HuH-7 (cell line): ENCODE measurements around the gene GABRB3.
"Not testable (repeated sequence)": the region's sequence is repeated elsewhere in the genome, so short reads cannot be mapped to it uniquely, and the experiment has no call there.

Experiments
- DNase-seq: peaks from one replicate; pipeline ENCODE4 v3.0.0; 2011; ENCODE audit warnings: low spot score

The GABRB3 gene

DNA sequence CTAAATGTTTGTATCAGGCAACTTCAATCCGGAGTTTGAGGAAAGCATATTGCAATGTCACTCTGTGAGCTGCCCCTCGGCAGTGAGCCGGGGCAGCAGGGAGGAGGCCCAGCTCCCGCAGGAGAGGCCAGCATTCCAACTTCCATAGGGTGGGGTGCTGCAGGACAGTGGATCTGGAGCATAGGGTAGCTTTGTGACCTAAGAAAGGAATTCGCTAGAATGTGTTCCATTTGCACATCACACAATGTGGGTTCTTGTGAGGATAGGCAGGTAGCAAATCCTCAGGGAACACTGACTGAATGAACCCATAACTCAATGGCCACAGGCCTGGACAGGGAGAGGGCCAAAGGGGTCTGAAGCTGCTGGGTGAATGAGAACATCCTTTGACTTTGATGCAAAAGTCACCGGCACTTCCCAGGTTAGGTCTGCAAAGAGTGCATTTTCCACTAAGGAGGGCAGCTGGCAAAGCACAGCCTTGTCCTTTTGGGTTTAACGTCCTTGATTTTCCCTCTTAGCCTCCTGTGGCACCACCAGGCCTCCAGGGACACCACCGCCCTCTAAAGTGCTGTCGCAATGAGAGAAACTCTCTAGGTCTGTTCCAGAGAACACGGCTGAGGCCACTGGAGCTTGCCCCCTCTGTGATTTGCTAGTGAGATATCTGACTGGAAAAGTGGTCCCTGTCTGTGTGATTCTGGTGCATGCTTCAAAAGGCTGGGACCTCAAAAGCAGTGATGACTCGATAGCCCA, 36.2 kb downstream of the GABRB3 start:
- no peak for DNase-seq

DNA sequence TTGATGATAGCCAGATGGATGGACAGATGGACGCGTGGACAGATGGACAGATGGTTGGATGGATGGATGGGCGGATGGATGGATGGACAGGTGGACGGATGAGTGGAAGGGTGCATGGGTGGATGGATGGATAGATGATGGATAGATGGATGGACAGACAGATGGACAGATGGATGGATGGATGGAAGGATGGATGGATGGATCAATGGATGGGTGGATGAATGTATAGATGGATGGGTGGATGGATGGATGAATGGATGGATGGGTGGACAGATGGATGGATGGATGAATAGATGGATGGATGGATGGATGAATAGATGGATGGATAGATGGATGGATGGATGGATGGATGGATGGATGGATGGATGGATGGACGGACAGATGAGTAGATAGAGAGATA, 40.9 kb downstream of the GABRB3 start:
- DNase-seq = no peak

DNA sequence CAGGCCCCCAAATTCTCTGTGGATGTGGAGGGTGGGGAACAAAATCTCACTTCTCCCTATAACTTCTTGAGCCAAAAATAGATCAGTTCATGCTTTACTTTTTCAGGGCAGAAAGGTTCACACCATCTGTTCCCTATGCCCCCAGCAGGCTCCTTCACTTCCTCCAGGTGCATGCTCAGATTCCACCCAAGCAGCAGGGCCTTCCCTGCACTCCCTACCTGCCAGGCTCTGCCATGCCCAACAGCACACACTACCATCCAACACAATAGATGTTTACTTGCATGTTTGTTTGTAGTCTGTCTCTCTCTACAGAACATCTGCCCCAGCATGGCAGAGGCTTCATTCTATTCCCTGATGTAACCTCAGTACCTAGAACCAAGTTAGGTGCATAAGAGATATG, 43.3 kb downstream of the GABRB3 start:
- DNase-seq = no peak

DNA sequence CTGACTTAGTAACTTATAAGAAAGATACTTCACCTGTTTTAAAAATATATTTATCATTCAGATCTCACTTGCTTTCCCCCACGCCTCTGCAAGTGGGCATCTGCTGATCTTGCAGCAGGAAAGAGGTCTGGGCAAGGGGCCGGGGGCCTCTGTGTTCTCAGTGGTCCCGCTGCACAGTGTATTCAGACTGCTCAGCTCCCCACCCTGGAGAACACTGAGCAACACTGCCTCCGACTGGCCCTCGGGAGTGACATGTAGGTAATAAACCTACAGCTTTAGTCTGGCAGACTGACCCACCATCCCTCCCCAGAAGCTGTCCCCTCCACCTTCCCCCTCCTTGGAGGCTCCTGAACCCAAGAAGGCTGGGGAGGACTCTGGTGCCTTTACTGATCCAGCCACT, 43.8 kb downstream of the GABRB3 start:
- no peak for DNase-seq

DNA sequence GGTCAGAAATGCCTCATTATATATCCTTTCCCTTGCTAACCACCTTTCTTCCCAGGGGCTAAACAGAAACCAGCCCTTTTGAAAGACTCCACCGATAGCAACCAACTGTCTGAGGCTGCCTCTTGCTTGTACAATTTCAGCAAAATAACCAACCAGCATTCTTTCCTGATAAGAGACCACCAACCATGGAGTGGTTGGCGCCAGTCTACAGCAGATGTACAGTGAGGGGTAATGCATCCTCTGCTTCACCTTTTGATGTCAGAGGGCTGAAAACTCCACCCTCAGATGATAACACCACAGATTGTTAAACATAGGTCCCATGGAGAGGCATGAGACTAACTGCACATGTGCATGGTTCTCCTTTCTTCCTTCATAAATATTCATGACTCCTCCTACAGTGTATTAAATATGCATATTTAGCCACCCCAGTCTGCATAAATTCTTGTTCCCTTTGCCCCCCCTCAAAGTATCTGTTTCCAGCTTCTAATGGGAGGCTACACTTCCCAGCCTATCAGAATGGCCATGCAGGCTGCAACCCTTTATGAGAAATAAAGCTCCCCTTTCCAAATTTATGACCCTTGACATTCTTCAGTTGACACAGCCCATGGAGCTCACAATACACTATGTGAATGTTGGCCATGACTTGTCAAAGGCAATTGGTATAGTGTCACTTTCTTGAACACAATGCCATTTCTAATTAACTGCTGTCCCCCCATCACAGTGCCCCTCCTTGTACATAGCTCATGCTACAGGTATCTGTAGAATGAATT, 48.3 kb downstream of the GABRB3 start:
- DNase-seq = no peak

DNA sequence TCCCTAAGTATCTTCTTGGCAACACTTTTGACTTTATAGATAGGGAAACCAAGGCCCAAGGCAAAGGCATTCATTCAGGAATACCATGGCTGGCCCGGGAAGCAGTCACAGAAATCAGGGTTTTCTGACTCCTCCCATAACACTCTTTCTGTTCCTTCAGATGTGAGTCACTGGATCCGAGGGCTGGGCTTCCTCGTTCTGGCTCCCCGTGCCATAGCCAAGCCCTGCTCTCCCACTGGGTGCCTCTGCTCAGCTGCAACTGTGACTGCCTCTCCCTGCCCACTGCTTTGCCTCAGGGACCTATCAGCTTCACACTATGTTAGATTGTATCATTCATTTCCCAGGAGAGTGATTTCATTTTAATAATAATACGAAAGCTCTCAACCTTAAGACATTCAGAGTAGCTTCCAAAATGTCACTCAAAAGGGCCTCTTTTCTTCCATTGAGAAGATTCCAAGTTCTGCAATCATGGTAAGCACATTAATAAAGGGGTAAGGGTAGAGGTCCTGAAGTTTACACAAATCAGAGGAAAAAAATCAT, 50.2 kb downstream of the GABRB3 start:
- no peak for DNase-seq

DNA sequence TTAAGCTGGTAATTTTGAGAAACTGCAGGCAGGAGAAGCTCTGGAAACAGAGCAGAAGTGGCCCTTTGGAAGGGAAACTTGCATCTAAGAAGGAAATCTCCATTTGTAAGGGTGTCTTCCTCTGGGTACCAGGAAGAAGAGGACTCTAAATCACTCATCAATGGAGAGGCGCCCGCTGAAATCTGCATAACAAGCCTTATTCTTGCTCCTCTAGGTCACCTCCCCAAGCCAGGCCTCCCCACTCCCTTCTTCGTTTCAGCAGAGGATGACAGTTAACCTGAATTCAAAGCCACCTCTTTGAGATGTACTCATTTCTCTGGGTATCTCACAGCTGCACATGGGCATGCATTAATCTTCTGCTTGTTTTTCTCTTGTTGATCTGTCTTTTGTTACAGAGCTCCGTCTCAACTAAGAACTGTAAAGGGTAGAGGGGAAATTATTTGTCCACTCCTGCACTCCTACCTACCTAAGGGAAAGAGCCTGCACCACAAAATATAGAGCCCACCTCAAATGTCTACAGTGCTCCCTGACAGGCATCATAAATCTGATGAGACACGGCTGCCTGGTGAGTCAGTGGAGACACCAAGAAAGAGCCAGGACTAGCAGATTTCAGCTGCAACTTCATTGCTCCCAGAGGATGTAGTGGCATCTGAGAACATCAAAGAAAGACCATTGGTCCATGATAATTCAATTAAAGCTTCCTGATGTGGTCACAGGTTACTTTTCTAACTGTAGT, 51.5 kb downstream of the GABRB3 start:
- DNase-seq = no peak

DNA sequence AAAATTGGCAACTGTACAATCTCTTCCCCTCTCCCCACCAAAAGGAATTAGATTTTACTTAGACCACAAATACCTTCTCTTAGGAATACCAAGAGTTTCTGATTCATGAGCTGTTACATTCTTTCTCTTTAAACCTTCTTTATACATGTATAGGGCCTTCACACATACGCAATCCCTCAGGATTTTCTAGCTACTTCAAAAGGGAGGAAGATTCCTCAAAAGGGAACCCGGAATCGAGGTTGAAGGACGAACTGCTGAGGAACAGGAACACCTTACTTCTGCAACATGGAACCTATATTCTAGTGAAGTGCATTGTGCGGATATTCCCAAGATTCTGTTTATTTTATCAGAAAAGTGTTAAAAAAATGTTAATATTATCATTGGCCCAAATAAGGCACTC, 52.3 kb downstream of the GABRB3 start:
- DNase-seq = no peak

DNA sequence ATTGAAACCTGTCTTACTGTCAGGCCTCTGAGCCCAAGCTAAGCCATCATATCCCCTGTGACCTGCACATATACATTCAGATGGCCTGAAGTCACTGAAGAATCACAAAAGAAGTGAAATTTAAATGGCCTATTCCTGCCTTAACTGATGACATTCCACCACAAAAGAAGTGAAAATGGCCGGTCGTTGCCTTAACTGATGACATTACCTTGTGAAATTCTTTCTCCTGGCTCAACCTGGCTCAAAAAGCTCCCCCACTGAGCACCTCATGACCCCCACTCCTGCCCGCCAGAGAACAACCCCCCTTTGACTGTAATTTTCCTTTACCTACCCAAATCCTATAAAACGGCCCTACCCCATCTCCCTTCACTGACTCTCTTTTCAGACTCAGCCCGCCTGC, 53.0 kb downstream of the GABRB3 start:
- not testable (repeated sequence) for DNase-seq

DNA sequence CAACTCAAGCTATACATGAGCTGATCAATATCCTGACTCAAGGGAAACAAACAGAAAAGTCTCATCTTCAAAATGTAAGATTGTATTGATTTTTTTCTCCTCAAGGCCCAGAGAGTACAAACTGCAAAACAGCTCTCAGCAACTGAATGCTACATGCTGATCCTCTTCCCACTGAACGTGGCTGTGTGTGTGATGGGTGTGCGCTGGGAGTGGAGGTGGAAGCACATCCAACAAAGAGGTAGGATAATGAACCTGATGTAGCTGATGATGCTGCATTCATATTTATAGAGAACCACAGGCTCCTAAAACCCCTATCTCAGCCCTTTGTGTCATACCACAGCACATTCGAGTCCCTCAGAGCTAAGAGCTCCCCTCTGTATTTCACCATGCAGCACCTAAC, 56.8 kb downstream of the GABRB3 start:
- DNase-seq = no peak

DNA sequence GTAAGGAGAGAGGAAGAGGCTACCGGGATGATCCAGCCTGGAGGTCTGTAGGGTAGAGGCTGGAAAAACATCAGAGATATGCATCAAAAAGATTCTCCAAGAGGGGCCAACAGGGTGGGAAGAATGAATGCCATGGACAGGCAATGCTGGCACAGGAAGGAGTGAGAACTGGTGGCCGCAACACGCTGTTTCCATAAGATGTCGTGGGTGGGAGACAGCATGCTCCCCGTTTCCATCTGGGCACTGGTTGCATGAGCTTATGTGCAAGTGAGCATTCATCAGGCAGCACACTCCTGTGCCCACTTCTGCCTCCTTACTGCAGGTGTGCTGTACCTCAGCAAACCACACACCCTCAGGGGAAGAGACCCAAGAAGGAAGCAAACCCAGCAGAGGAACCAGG, 59.4 kb downstream of the GABRB3 start:
- DNase-seq = no peak

DNA sequence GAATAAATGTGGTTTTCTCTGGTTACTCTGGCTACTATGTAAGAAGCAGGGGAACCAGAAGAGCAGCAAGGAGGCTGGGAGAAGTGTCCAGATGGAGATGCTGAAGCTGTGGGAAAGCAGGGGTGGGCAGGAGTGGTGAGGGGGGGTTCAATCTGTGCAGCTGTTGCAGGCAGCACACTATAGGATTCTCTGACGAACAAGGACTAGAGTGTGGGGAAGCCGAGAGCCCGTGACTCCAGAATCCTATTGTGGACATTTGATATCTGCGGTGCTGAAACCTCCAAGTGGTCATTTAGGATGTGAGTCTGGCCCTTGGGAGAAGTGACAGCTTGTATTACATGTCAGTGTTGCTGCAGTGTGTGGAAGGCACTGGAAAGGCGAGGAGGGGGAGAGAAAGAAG, 60.5 kb downstream of the GABRB3 start:
- no peak for DNase-seq

DNA sequence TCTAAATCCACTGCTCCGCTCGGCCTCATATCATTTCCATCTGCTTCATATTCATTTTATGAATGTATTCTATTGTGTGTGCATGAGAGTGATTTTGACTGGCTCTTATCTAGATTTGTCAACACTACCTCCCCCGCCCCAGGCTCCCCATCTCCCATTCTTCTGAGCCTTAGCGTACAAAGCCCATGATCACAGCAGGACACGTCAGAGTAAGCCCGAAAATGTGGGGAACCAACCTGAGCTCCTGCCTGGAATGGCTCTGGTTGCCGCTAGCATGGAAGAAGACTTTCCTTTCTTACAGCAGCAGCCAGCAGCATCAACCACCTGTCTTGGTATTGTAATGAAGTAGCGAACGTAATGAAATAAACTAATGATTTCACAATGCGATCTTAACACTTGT, 61.4 kb downstream of the GABRB3 start:
- no peak for DNase-seq

DNA sequence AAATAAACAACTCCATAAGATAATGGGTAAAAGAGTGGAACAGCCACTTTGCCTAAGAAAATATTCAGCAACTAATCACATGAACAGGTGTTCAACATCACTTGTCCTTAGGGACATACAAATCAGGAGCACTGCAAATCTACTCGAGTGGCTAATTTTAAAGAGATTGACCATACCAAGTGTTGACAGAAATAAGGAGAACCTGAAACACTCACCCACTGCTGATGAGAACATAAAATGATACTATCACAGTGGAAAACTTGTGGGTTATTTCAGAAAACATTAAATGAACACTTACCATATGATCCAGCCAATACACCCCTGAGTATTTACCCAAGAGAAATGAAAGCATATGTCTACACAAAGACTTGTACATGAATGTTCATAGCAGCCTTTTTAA, 70.5 kb downstream of the GABRB3 start:
- no peak for DNase-seq

DNA sequence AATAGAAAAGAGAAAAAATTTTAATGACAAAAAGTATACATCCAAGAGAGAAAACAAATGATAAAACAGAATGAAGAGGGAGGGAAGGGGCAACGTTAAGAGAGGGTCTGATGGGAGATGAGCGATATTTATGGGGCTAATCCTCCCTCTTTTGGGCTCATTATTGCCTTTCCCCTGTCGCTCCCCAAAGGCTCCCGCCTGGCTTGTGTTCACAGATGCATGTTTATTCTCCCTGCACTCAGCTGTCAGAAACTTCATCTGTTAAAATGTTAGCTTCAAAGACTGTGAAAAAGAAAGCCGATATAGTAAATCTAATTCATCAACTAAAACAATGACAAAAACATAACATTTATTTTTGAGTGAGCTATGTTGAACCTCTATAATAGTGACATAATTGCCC, 74.3 kb downstream of the GABRB3 start:
- DNase-seq = no peak

DNA sequence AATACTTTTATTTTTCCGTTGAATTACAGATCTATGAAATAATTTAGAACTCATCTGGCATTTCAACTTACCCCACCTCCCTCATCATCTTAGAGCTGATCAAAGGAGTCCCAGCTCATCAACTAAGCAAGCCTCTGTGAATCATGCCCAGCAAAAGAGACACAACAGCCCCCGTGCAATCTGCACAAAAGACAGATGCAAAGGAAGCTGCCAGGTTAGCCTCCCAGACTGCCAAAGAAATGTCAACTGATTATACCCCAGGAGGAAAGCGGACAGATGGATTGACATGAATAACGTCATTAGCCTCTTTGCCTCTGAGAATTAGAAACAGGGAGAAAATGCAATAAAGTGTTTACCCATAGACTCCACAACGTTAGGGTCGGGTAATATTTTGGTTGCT, 75.0 kb downstream of the GABRB3 start:
- no peak for DNase-seq

DNA sequence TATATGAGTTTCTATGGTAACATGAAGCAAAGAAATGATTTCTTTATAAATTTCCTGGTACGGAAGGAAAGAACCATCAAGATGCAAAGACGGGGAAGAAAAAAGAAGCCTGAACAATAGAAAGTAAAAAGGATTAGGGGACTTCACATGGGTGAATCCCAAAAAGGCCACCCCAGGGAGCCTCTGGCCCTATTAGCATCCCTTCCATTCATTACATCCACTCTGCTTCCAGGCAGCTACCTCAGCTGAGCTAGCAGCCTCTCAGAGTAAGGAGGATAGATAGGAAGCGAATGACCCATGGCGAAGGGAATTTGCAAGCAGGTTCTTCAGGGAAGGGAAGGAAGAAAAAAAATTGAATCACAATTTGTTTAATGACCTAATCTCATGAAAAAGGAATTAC, 81.6 kb downstream of the GABRB3 start:
- no peak for DNase-seq

DNA sequence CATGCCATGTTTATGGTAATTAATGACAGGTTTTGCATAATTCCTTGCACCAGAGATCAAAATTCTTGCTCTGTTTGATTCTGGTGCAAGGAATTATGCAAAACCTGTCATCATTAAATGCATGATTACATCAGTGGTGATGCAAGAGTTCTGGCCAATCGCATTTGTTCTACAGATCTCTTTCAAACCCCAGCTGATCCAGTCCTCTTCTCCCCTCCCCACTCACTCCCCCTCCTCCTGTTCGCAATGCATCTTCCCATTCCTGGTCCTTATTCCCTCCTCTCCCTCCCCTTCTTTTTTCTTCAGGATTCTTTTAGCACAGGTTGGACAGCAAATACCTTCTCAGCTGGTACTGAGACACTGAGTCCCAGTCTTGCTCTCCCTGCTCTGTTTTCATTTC, 82.1 kb downstream of the GABRB3 start:
- no peak for DNase-seq

DNA sequence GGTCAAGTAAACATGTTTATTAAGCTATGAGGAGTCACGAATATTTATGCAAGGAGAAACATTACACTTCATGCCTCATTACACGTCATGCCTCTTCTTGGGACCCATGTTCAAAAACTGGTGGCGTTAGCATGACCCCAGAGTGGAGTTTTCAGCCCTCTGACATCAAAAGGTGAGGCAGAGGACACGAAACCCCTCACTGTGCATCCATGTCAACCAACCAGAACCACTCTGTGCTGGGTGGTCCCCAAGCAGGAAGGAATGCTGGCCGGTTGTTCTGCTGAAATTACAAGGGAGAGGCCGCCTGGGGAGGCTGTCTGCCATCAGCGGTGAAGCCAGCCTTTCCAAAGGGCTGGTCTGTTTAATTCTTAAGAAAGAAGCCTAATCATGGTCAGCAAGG, 83.4 kb downstream of the GABRB3 start:
- no peak for DNase-seq

DNA sequence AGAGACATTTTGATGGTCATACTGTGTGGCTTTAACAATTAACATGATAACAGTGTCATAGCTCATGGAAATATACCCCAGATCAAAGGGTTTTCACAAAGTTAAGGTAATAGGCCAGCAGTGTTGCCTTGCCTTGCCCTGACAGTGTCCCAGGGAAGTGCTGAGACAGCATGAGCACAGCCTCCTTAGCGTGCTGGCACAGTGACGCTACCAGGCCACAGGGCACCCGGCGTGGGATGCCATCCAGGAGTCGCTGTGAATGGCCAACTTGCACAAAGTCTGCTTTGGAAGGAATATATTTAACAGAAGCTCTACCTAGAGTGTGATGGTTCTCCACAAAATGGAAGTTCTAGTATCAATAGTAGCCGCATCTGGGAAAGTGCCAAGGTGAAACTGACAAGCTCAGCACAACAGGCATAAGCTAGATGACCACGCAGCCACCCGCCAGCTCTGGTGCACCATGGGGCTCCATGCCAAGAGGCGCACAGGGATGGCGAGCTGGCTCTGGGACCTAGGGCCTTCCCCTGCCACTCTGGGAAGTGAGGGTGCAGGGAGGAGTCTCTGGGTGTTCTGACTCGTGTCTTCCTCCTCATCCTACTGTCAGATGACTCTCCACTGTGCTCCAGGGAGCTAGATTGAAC, 86.2 kb downstream of the GABRB3 start:
- DNase-seq = no peak

DNA sequence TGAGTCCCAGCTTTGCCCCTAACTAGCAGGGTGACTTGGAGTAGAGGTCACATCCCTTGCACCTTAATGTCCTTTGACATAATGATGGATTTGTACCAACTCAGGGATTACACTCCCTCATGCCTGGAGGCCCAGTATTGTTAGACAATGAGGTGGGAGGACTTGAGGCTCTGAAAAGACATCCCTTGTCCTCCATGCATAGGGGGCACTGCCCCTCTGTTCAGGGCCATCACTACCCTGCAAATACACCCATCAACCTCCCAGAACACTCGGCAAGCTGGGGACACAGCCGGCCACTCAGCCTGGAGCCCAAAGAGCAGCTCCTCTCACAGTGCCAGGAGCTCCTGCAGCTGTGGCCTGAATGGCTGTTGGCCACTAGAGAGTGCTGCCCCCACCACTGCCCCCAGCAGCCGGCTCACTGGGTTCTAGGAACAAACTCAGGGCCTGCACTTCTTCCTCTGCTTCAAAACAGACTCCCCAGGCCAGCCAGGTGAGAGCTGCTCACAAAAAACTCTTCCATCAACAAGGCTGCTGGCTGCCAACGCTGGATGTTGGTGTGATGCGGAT, 90.2 kb downstream of the GABRB3 start:
- no peak for DNase-seq

DNA sequence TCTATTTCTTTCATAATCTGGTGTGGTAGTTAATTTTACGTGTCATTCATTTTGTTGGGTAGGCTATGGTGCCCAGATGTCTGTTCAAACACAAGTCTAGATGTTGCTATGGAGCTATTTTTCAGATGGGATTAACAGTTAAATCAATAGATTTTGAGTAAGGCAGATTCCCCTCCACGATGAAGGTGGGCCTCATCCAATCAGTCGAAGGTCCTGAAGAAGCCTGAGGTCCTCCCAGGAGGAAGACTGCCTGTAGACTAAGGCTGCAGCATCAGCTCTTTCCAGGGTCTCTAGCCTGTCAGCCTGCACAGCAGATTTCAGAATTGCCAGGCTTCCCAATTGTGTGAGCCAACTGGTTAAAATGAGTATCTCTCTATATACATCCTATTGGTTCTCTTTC, 92.9 kb downstream of the GABRB3 start:
- DNase-seq = no peak
